HepG2 (cell line): ENCODE data around the gene DNM1L.

Experiments used
- CEBPB ChIP-seq: IDR thresholded peaks from 2 replicates; pipeline ENCODE4 v1.6.1; 2011; ENCODE audit warnings: low read depth, low read length, improper control_type of control experiment, borderline replicate concordance
- EZH2 ChIP-seq: conservative IDR thresholded peaks from 2 replicates; pipeline ENCODE4 v1.6.1; 2012; ENCODE audit warnings: mild to moderate bottlenecking, low read depth, low read length, moderate library complexity
- POLR2A ChIP-seq, 2 experiments: IDR thresholded peaks; 2 replicates each; pipeline ENCODE4 v1.6.1; 2011; ENCODE audit warnings: low read depth in 2 of 2, low read length in 2 of 2, mild to moderate bottlenecking in 1 of 2, moderate library complexity in 1 of 2; ENCODE audit not compliant: insufficient read depth in 1 of 2
- TF ChIP-seq, protein P1 (sequence below): IDR thresholded peaks from 2 replicates; pipeline ENCODE4 v1.6.1; 2016

GRCh38 chr12:32727237-32727636 is 48.1 kb downstream of the DNM1L start:
- TF ChIP-seq EZH2 = no peak
- TF ChIP-seq, protein P1, sequence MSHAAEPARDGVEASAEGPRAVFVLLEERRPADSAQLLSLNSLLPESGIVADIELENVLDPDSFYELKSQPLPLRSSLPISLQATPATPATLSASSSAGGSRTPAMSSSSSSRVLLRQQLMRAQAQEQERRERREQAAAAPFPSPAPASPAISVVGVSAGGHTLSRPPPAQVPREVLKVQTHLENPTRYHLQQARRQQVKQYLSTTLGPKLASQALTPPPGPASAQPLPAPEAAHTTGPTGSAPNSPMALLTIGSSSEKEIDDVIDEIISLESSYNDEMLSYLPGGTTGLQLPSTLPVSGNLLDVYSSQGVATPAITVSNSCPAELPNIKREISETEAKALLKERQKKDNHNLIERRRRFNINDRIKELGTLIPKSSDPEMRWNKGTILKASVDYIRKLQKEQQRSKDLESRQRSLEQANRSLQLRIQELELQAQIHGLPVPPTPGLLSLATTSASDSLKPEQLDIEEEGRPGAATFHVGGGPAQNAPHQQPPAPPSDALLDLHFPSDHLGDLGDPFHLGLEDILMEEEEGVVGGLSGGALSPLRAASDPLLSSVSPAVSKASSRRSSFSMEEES (CRISPR knock-in tag) = no peak
- TF ChIP-seq POLR2A (IDR thresholded peaks at IDR 0.05; ENCODE audit: insufficient read depth in 1 of 2, low read depth in 2 of 2, low read length in 2 of 2) = no peak
- TF ChIP-seq CEBPB = no peak
